CD4-positive, alpha-beta T cell treated with Interleukin-6 for 4 hours (primary cell): Measurements from ENCODE around the gene TXNDC11.
A peak's percentile ranks its signal among the peaks of the same experiment; 100 is the strongest.

ENCODE experiments used
- DNase-seq: peaks from one replicate; pipeline ENCODE4 v3.0.0-alpha.2; 2020; ENCODE audit warnings: mixed read lengths

The TXNDC11 gene

GRCh38 chr16:11752856-11753255 is 10.2 kb upstream of the TXNDC11 start:
- no peak for DNase-seq

- DNase-seq: no peak
Measured at GRCh38 chr16:11750056-11750455, 7.4 kb upstream of the TXNDC11 start.

- no peak for DNase-seq
Measured at GRCh38 chr16:11748404-11749254, 6.0 kb upstream of the TXNDC11 start.

GRCh38 chr16:11747949-11748403 is 5.3 kb upstream of the TXNDC11 start:
- no peak for DNase-seq

- DNase-seq: no peak
Measured at GRCh38 chr16:11744075-11744470, 1.4 kb upstream of the TXNDC11 start.

- DNase-seq: peak; percentile 15
Measured at GRCh38 chr16:11743308-11744074, 834 bp upstream of the TXNDC11 start.

GRCh38 chr16:11742093-11742535 is 543 bp downstream of the TXNDC11 start:
- peak; percentile 52 for DNase-seq

GRCh38 chr16:11740567-11740966 is 2.1 kb downstream of the TXNDC11 start:
- no peak for DNase-seq

- no peak for DNase-seq
Measured at GRCh38 chr16:11738742-11739544, 3.7 kb downstream of the TXNDC11 start.

- no peak for DNase-seq
Measured at GRCh38 chr16:11737713-11738112, 4.9 kb downstream of the TXNDC11 start.

GRCh38 chr16:11736903-11737302 is 5.8 kb downstream of the TXNDC11 start:
- no peak for DNase-seq

GRCh38 chr16:11735787-11736186 is 6.9 kb downstream of the TXNDC11 start:
- no peak for DNase-seq

GRCh38 chr16:11734653-11735043 is 8.0 kb downstream of the TXNDC11 start:
- DNase-seq: no peak

GRCh38 chr16:11734025-11734652 is 8.5 kb downstream of the TXNDC11 start:
- DNase-seq: no peak

GRCh38 chr16:11731222-11731621 is 11.4 kb downstream of the TXNDC11 start:
- DNase-seq: no peak

GRCh38 chr16:11729787-11730186 is 12.9 kb downstream of the TXNDC11 start:
- DNase-seq: no peak

- no peak for DNase-seq
Measured at GRCh38 chr16:11727796-11728543, 14.7 kb downstream of the TXNDC11 start.

GRCh38 chr16:11726008-11726407 is 16.6 kb downstream of the TXNDC11 start:
- DNase-seq: no peak

- DNase-seq: no peak
Measured at GRCh38 chr16:11725457-11725856, 17.2 kb downstream of the TXNDC11 start.

GRCh38 chr16:11722468-11722808 is 20.2 kb downstream of the TXNDC11 start:
- no peak for DNase-seq

GRCh38 chr16:11721781-11722467 is 20.7 kb downstream of the TXNDC11 start:
- no peak for DNase-seq
